A172 (cell line): ENCODE measurements around the gene MAPKAPK2. TPM values are rescaled to one million over a fixed set of nuclear protein-coding genes. Genes with fewer than 3 reads are reported as not detected.
"Not testable (repeated sequence)": the region's sequence is repeated elsewhere in the genome, so short reads cannot be mapped to it uniquely, and the experiment has no call there.

ENCODE experiments used
- DNase-seq: peaks from one replicate; pipeline ENCODE4 v3.0.0-alpha.2; 2015; ENCODE audit warnings: low spot score
- total RNA-seq: library from RNA; depleted of rRNA; stranded (reverse); fragments of >200 nt; shearing (Covaris generic); gene quantifications from 2 replicates; pipeline ENCODE4 v1.2.3, GENCODE V29; 2014; rRNA removed

The MAPKAPK2 gene
- total RNA-seq, 1 experiment from 2014 or later: 46.9 TPM

DNA sequence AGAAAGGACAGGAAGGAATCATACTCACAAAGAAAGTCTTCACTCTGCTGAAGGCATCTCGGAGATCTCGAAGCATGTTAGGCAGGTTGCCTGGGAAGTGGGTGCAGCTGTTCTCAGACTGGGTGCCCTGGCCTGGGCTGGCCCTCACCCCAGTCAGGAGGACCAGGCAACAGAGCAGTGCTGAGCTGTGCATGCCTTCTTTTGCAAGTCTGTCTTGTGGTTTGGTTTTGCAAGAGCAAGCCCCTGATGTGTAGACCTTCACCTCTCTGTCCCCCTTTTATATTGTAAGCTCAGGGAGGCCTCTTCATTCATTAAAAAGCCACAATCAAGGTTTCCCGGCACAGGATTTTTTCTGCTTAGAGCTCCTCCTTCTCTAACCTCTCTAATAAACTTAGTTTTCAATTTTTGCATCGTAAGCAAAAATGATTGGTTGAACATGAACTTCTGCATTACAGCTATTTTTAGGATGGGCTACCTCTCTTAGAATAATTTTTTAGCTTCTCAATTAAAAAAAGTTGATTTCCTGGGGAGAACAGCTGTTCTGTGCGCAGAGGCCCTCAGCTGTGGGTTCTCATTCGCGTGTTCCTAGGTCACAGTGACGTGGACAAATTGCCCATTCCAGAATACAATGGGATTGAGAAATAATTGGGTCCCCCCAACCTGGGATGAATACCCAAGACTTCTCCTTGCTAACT is 87.7 kb downstream of the MAPKAPK2 start, which contains the start of gene IL10:
Gene IL10 (minus strand): TSS at position 252 of the 695 bp plus-strand sequence. CDS start 59 bp downstream, at position 193.
- no peak for DNase-seq

DNA sequence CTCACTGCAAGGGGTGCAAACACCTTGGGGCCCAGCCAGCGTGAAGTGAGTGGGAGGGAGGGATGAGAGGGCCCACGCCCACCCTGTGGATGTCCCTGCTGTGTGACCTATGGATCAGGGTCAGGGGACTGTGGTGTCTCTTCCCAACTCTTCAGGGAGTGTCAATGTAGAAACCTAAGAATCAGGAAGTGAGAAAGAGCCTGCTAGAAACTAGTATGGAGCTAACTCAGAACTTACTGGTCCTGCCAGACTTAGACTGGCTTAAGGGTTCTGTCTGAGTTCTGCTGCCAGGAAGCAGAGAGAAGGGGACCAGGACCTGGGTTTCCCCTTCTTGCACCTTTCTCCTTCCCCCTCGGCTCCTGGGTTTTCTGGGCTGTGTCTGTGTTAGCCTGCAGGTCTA is 89.4 kb downstream of the MAPKAPK2 start:
- no peak for DNase-seq

DNA sequence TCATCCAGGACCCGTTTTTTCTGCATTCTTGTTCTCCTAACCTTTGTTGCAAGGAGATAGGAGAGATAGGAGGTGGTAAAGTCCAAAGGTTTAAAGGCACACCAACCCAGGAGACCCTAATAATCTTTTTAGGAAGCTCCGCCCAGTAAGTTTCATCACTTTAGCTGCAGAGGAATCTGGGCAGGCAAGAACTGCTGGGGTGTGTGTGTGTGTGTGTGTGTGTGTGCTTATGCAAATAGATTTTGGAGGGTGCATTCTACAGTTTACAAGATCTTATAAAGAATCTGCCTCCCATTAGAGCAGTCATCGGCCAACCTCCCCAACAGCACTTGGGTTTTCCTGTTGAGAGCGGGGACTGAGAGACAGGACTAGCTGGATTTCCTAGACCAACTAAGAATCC is 91.5 kb downstream of the MAPKAPK2 start:
- no peak for DNase-seq

DNA sequence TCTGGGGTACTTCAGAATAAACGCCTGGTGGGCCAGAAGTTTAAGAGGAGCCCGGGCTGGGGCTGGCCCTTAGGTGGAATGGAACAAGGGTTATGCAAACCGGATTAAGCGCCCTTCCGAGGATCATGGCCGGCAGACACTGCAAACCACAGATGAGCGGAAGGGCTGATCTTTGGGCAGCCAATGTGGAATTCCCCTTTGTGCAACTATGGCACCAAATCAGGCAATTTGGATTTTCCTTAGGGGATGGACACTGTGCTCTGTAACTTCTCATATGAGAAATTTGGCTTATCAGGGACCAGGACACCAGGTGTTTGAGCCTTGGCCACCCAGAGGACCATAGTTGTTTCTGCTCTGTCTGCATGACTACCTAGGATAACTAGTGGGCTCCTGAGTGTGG is 93.3 kb downstream of the MAPKAPK2 start:
- DNase-seq: no peak

DNA sequence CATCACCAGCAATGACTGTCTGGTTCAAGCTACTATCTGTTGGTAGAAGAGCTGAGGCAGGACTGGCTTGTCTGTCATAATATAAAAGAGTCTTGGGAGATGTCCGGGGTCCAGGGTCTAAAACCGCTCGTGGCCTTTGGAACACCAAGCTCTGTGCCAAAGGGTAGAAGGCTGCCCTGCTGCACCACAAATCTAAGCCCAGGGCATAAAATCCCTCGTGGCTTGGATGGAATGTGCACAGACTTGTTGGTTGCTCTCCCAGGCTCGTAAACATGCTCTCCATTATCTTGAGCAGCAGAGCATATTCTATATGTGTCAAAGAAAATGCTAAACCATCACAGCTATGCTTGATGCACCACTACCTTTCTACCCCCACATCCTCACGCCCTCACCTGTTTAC is 94.2 kb downstream of the MAPKAPK2 start:
- DNase-seq: not testable (repeated sequence)

DNA sequence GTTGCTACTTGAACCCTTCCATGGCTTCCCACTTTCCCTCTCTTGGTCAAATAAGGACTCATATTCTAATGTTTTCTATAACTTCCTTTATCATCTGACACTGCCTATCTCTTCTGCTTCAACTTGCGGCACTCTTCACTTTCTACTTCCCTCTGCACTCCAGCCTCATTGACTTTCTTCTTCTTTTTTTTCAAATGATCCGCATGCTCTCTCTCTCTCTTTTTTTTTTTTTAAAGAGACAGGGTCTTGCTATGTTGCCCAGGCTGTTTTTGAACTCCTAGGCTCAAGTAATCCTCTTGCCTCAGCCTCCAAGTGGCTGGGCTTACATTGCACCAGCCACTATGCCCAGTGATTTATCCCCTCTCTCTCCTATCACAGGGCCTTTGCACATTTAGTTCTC is 94.9 kb downstream of the MAPKAPK2 start:
- DNase-seq: no peak

DNA sequence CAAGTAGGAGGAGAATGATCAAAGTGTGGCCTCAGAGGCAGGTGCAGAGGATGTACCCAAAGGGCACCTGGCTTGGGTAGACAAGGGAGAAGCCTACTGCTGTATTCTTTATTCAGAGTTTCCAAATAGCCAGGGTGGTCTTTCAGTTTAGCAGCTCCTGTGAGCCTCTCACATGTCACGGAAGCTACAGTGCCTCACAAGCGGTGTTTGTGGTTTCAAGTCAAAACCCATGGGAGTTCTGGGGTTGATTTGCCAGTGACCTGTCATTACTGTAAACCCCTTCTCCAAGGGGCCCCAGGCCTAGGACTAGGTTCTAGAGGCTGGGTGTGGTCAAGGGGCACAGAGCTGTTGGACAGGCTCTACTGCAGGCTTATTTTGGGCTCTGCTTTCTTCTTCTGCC is 97.7 kb downstream of the MAPKAPK2 start:
- DNase-seq: no peak

DNA sequence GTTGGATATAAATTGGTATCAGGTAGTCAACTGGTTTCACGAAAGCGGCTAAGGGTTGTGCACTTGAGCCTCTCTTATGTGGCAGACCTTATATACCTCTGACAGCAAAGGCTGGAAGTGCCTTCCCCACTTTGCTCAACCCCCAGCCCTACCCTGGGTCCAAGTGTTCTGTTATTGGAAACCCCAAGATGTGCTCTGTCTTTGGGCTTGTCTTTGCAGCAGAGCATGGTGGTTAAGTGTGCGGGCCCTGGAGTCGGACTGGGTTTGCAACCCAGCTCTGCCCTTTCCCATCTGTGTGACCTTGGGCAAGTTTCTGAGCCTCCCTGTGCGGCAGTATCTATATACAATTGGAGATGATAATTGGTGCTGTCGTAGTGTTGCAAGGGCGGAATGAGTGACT is 98.8 kb downstream of the MAPKAPK2 start:
- DNase-seq: no peak

Other genes starting within 250 kb of the MAPKAPK2 start
- 22.0 and 29.6 TPM in 2 replicates for gene IKBKE, start 214.4 kb upstream of the MAPKAPK2 start, total RNA-seq
- gene RASSF5, start 177.4 kb upstream of the MAPKAPK2 start, total RNA-seq: 3.3 and 5.8 TPM in 2 replicates
- gene EIF2D, start 72.4 kb upstream of the MAPKAPK2 start, total RNA-seq: 53.6 and 54.7 TPM in 2 replicates
- 26.8 and 32.8 TPM in 2 replicates for gene DYRK3, start 49.4 kb upstream of the MAPKAPK2 start, total RNA-seq
- gene IL19, start 85.9 kb downstream of the MAPKAPK2 start, total RNA-seq: not detected in 2 replicates
- gene IL10, start 87.6 kb downstream of the MAPKAPK2 start, total RNA-seq: not detected in 2 replicates
- gene IL20, start 180.7 kb downstream of the MAPKAPK2 start, total RNA-seq: not detected in 2 replicates
- not detected in 2 replicates for gene IL24, start 212.5 kb downstream of the MAPKAPK2 start, total RNA-seq
- gene FCMR, start 237.0 kb downstream of the MAPKAPK2 start, total RNA-seq: 3.6 and 4.0 TPM in 2 replicates